Activated naive CD4-positive, alpha-beta T cell treated with anti-CD3 and anti-CD28 coated beads for 36 hours (primary cell): Measurements from ENCODE around the gene CFAP157. TPM values are rescaled to one million over a fixed set of nuclear protein-coding genes. Genes with fewer than 3 reads are reported as not detected.

ENCODE experiments used
- CTCF ChIA-PET: fragments of 350-600 bp; sonication (Branson Sonifier 250); formaldehyde crosslinking; loops from one replicate; lab custom pipeline; 2021; ENCODE audit warnings: antibody characterized with exemption; lab: Charles Lee
- DNase-seq: peaks from one replicate; pipeline ENCODE4 v3.0.0-alpha.2; 2020
- H3K27ac Mint-ChIP-seq: one replicate; pipeline ENCODE4 v1.8.0; 2021; ENCODE audit warnings: mild to moderate bottlenecking, mixed read lengths
- H3K27me3 Mint-ChIP-seq: one replicate; pipeline ENCODE4 v1.8.0; 2021; ENCODE audit warnings: low read depth, mixed read lengths
- H3K36me3 Mint-ChIP-seq: one replicate; pipeline ENCODE4 v1.8.0; 2021; ENCODE audit warnings: low read depth, mixed read lengths
- H3K4me1 Mint-ChIP-seq: one replicate; pipeline ENCODE4 v1.8.0; 2021; ENCODE audit warnings: low read depth, mixed read lengths
- H3K4me3 Mint-ChIP-seq: one replicate; pipeline ENCODE4 v1.8.0; 2021; ENCODE audit warnings: mild to moderate bottlenecking, moderate library complexity, mixed read lengths
- H3K9me3 Mint-ChIP-seq: one replicate; pipeline ENCODE4 v1.8.0; 2021; ENCODE audit warnings: mixed read lengths
- intact Hi-C: fragments of 100-400 bp; cut with micrococcal nuclease; formaldehyde crosslinking; loops from one replicate; pipeline ENCODE4 v1.15.1; 2023
- total RNA-seq, 2 experiments: library from RNA; stranded (reverse); gene quantifications; one replicate each; pipeline ENCODE4 v1.2.3, GENCODE V29; 2021

Gene CFAP157
- total RNA-seq, 2 experiments from 2014 or later: 0.07 TPM; not detected in 1

- Mint-ChIP-seq H3K9me3 (no peaks in the 10 kb centered on the region), H3K36me3 (no peaks in the 10 kb centered on the region), H3K4me1 (peaks cover 13% of the 10 kb centered on the region), H3K27ac (no peak overlapping the region), H3K4me3 (no peak overlapping the region), H3K27me3 (no peaks in the 10 kb centered on the region)
- CTCF ChIA-PET: no interaction called here
- no peak for DNase-seq
- intact Hi-C loops: no loop called here
Measured at GRCh38 chr9:127697575-127697974, 9.2 kb upstream of the CFAP157 start.

- no peaks in the 10 kb centered on the region for H3K36me3 Mint-ChIP-seq
- no peaks in the 10 kb centered on the region for H3K9me3 Mint-ChIP-seq
- CTCF ChIA-PET: no interaction called here
- peaks cover 13% of the 10 kb centered on the region for H3K4me1 Mint-ChIP-seq
- no peak overlapping the region for H3K27ac Mint-ChIP-seq
- no peak overlapping the region for H3K4me3 Mint-ChIP-seq
- no peaks in the 10 kb centered on the region for H3K27me3 Mint-ChIP-seq
- DNase-seq: no peak
- intact Hi-C loops: no loop called here
Measured at GRCh38 chr9:127698386-127698785, 8.4 kb upstream of the CFAP157 start.

GRCh38 chr9:127698985-127699670, 7.7 kb upstream of the CFAP157 start:
- peak; percentile 92 for DNase-seq
- H3K27me3 Mint-ChIP-seq: no peaks in the 10 kb centered on the region
- intact Hi-C loops: loop anchor here (1.0 kb wide), 1 partner anchor 16 kb away; the partner anchor contains the start of gene PTRH1
- H3K9me3 Mint-ChIP-seq: no peaks in the 10 kb centered on the region
- CTCF ChIA-PET: interaction anchor here (0.7 kb wide), 1 partner anchor 140 kb away, joined by 5 read pairs; no protein-coding TSS in a partner anchor
- H3K4me3 Mint-ChIP-seq: peak overlapping the region; percentile 72
- H3K27ac Mint-ChIP-seq: peak overlapping the region; percentile 25
- H3K4me1 Mint-ChIP-seq: peaks cover 13% of the 10 kb centered on the region
- H3K36me3 Mint-ChIP-seq: no peaks in the 10 kb centered on the region

- intact Hi-C loops: no loop called here
- DNase-seq: no peak
- H3K4me1 Mint-ChIP-seq: peaks cover 13% of the 10 kb centered on the region
- no peak overlapping the region for H3K27ac Mint-ChIP-seq
- CTCF ChIA-PET: no interaction called here
- H3K4me3 Mint-ChIP-seq: peak overlapping the region; percentile 25
- H3K36me3 Mint-ChIP-seq: no peaks in the 10 kb centered on the region
- no peaks in the 10 kb centered on the region for H3K9me3 Mint-ChIP-seq
- no peaks in the 10 kb centered on the region for H3K27me3 Mint-ChIP-seq
Measured at GRCh38 chr9:127700140-127700539, 6.6 kb upstream of the CFAP157 start.

GRCh38 chr9:127700594-127701255, 6.1 kb upstream of the CFAP157 start:
- peaks cover 13% of the 10 kb centered on the region for H3K4me1 Mint-ChIP-seq
- no peak overlapping the region for H3K27ac Mint-ChIP-seq
- no peaks in the 10 kb centered on the region for H3K27me3 Mint-ChIP-seq
- CTCF ChIA-PET: no interaction called here
- DNase-seq: no peak
- H3K9me3 Mint-ChIP-seq: no peaks in the 10 kb centered on the region
- H3K4me3 Mint-ChIP-seq: no peak overlapping the region
- no peaks in the 10 kb centered on the region for H3K36me3 Mint-ChIP-seq
- intact Hi-C loops: no loop called here

- Mint-ChIP-seq H3K27me3 (no peaks in the 10 kb centered on the region), H3K4me3 (no peak overlapping the region), H3K9me3 (no peaks in the 10 kb centered on the region), H3K4me1 (peaks cover 21% of the 10 kb centered on the region), H3K36me3 (no peaks in the 10 kb centered on the region), H3K27ac (no peak overlapping the region)
- intact Hi-C loops: no loop called here
- no peak for DNase-seq
- CTCF ChIA-PET: interaction anchor here (0.6 to 1.1 kb wide), 2 partner anchors 98 to 178 kb away, joined by 3 read pairs; no protein-coding TSS in a partner anchor
Measured at GRCh38 chr9:127703289-127703946, 3.4 kb upstream of the CFAP157 start.

- H3K9me3 Mint-ChIP-seq: no peaks in the 10 kb centered on the region
- peaks cover 10% of the 10 kb centered on the region for H3K4me1 Mint-ChIP-seq
- intact Hi-C loops: no loop called here
- H3K4me3 Mint-ChIP-seq: no peak overlapping the region
- CTCF ChIA-PET: interaction anchor here (1.0 to 1.7 kb wide), 2 partner anchors 29 to 90 kb away, joined by 3 to 6 read pairs; partner anchors contain the start of gene TOR2A
- DNase-seq: no peak
- H3K27ac Mint-ChIP-seq: no peak overlapping the region
- no peaks in the 10 kb centered on the region for H3K27me3 Mint-ChIP-seq
- no peaks in the 10 kb centered on the region for H3K36me3 Mint-ChIP-seq
Measured at GRCh38 chr9:127705577-127706379, 1.0 kb upstream of the CFAP157 start.

- Mint-ChIP-seq H3K27me3 (no peaks in the 10 kb centered on the region), H3K36me3 (no peaks in the 10 kb centered on the region), H3K4me3 (no peak overlapping the region), H3K4me1 (peaks cover 24% of the 10 kb centered on the region), H3K27ac (no peak overlapping the region), H3K9me3 (no peaks in the 10 kb centered on the region)
- intact Hi-C loops: no loop called here
- CTCF ChIA-PET: interaction anchor here (1.1 kb wide), 1 partner anchor 118 kb away, joined by 3 read pairs; no protein-coding TSS in a partner anchor
- DNase-seq: no peak
Measured at GRCh38 chr9:127707766-127708165, 978 bp downstream of the CFAP157 start.

GRCh38 chr9:127708952-127709587, 2.3 kb downstream of the CFAP157 start:
- CTCF ChIA-PET: interaction anchor here (1.9 kb wide), 1 partner anchor 26 kb away, joined by 9 read pairs; the partner anchor contains the start of gene TOR2A
- H3K4me1 Mint-ChIP-seq: peaks cover 26% of the 10 kb centered on the region
- no peaks in the 10 kb centered on the region for H3K36me3 Mint-ChIP-seq
- intact Hi-C loops: no loop called here
- DNase-seq: no peak
- H3K9me3 Mint-ChIP-seq: no peaks in the 10 kb centered on the region
- H3K27ac Mint-ChIP-seq: no peak overlapping the region
- no peaks in the 10 kb centered on the region for H3K27me3 Mint-ChIP-seq
- no peak overlapping the region for H3K4me3 Mint-ChIP-seq

- Mint-ChIP-seq H3K27ac (no peak overlapping the region), H3K4me3 (no peak overlapping the region), H3K9me3 (no peaks in the 10 kb centered on the region), H3K4me1 (peaks cover 30% of the 10 kb centered on the region), H3K27me3 (no peaks in the 10 kb centered on the region), H3K36me3 (no peaks in the 10 kb centered on the region)
- CTCF ChIA-PET: interaction anchor here (1.9 kb wide), 1 partner anchor 25 kb away, joined by 9 read pairs; the partner anchor contains the start of gene TOR2A
- intact Hi-C loops: no loop called here
- no peak for DNase-seq
Measured at GRCh38 chr9:127710204-127710783, 3.5 kb downstream of the CFAP157 start.

GRCh38 chr9:127711226-127711701, 4.5 kb downstream of the CFAP157 start:
- DNase-seq: no peak
- no peak overlapping the region for H3K4me3 Mint-ChIP-seq
- peaks cover 2% of the 10 kb centered on the region for H3K36me3 Mint-ChIP-seq
- CTCF ChIA-PET: interaction anchor here (0.6 kb wide), 1 partner anchor 463 kb away, joined by 3 read pairs; no protein-coding TSS in a partner anchor
- no peaks in the 10 kb centered on the region for H3K9me3 Mint-ChIP-seq
- H3K27ac Mint-ChIP-seq: no peak overlapping the region
- H3K4me1 Mint-ChIP-seq: peaks cover 35% of the 10 kb centered on the region
- intact Hi-C loops: no loop called here
- H3K27me3 Mint-ChIP-seq: no peaks in the 10 kb centered on the region
